ENCODE measurements around the gene EFTUD2.

DNA sequence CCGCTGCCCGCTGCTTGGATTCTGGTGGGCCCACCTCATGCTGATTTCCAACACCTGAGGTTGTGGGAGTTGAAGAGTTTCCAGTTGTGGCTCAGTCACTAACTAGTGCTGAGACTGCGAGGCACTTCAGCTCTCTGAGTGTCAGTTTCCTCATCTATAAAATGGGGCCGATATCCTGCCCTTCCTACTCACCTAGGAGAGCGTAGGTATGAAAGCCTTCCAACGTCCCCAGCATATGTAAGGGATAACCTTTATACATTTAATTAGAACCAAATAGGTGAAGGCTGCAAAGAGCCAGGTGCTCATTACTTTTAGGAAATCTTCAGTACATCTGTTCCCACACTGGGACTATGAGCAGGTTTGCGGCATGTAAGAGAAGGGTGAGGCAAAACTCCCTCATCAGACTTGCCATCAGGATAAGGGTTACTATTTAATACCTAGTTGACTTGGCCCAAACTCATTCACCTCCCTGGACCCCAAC, 49.1 kb upstream of the EFTUD2 start:
- TF ChIP-seq, protein P1, sequence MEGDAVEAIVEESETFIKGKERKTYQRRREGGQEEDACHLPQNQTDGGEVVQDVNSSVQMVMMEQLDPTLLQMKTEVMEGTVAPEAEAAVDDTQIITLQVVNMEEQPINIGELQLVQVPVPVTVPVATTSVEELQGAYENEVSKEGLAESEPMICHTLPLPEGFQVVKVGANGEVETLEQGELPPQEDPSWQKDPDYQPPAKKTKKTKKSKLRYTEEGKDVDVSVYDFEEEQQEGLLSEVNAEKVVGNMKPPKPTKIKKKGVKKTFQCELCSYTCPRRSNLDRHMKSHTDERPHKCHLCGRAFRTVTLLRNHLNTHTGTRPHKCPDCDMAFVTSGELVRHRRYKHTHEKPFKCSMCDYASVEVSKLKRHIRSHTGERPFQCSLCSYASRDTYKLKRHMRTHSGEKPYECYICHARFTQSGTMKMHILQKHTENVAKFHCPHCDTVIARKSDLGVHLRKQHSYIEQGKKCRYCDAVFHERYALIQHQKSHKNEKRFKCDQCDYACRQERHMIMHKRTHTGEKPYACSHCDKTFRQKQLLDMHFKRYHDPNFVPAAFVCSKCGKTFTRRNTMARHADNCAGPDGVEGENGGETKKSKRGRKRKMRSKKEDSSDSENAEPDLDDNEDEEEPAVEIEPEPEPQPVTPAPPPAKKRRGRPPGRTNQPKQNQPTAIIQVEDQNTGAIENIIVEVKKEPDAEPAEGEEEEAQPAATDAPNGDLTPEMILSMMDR (IDR thresholded peaks at IDR 0.05): no peak
- no peak for TF ChIP-seq POLR2AphosphoS5 (IDR thresholded peaks at IDR 0.05)
- no peak for TF ChIP-seq EP300 (IDR thresholded peaks at IDR 0.05)
- no peak for TF ChIP-seq POLR2A (IDR thresholded peaks at IDR 0.05)
